Measurements from ENCODE around the gene CPSF4L. TPM values are rescaled to one million over a fixed set of nuclear protein-coding genes. Genes with fewer than 3 reads are reported as not detected.

The CPSF4L gene
- total RNA-seq, 1 experiment from 2014 or later, result not detected

DNA sequence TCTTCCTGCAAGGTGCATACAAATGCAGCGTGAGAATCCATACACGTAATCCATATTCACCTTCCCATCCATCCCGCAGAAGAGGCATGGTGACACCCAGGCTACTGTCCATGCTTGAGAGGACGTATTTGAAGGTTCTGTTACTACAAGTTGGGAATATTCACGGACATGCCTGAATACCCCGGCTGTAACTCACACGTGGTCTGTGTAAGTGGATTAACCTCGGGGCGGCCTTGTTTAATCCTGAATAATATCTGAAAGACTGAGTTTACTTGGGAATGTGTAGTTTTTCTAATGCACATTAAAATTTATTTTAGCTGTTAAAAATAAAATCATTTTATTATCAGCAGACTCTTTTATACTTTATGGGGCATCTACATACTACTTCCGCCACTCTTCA is 13.1 kb downstream of the CPSF4L start:
- ChIA-PET CTCF (interaction anchor here (0.6 to 0.7 kb wide), 2 partner anchors 62 to 205 kb away, joined by 4 to 5 read pairs; no protein-coding TSS in a partner anchor), POLR2A (interaction anchor here (0.6 kb wide), 1 partner anchor 14 kb away, joined by 3 read pairs; no protein-coding TSS in a partner anchor)
- TF ChIP-seq, protein P1, sequence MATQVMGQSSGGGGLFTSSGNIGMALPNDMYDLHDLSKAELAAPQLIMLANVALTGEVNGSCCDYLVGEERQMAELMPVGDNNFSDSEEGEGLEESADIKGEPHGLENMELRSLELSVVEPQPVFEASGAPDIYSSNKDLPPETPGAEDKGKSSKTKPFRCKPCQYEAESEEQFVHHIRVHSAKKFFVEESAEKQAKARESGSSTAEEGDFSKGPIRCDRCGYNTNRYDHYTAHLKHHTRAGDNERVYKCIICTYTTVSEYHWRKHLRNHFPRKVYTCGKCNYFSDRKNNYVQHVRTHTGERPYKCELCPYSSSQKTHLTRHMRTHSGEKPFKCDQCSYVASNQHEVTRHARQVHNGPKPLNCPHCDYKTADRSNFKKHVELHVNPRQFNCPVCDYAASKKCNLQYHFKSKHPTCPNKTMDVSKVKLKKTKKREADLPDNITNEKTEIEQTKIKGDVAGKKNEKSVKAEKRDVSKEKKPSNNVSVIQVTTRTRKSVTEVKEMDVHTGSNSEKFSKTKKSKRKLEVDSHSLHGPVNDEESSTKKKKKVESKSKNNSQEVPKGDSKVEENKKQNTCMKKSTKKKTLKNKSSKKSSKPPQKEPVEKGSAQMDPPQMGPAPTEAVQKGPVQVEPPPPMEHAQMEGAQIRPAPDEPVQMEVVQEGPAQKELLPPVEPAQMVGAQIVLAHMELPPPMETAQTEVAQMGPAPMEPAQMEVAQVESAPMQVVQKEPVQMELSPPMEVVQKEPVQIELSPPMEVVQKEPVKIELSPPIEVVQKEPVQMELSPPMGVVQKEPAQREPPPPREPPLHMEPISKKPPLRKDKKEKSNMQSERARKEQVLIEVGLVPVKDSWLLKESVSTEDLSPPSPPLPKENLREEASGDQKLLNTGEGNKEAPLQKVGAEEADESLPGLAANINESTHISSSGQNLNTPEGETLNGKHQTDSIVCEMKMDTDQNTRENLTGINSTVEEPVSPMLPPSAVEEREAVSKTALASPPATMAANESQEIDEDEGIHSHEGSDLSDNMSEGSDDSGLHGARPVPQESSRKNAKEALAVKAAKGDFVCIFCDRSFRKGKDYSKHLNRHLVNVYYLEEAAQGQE (IDR thresholded peaks at IDR 0.05; ENCODE audit: insufficient read depth in 1 of 2, low read depth in 2 of 2, low read length in 1 of 2), result no peak
- TF ChIP-seq, protein P2, sequence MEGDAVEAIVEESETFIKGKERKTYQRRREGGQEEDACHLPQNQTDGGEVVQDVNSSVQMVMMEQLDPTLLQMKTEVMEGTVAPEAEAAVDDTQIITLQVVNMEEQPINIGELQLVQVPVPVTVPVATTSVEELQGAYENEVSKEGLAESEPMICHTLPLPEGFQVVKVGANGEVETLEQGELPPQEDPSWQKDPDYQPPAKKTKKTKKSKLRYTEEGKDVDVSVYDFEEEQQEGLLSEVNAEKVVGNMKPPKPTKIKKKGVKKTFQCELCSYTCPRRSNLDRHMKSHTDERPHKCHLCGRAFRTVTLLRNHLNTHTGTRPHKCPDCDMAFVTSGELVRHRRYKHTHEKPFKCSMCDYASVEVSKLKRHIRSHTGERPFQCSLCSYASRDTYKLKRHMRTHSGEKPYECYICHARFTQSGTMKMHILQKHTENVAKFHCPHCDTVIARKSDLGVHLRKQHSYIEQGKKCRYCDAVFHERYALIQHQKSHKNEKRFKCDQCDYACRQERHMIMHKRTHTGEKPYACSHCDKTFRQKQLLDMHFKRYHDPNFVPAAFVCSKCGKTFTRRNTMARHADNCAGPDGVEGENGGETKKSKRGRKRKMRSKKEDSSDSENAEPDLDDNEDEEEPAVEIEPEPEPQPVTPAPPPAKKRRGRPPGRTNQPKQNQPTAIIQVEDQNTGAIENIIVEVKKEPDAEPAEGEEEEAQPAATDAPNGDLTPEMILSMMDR (IDR thresholded peaks at IDR 0.05), result no peak
- TF ChIP-seq SIN3A (IDR thresholded peaks at IDR 0.05; ENCODE audit: borderline replicate concordance, insufficient read depth, low read depth, low read length) (no peak), POLR2AphosphoS5 (IDR thresholded peaks at IDR 0.05; ENCODE audit: low read depth, low read length) (no peak), TCF7L2 (IDR thresholded peaks at IDR 0.05; ENCODE audit: low read depth, low read length) (no peak)
- intact Hi-C loops (cut with micrococcal nuclease; ENCODE audit: unreplicated experiment), result no loop called here
- BruUV-seq (replicated peaks), result no TSS peak
- Histone ChIP-seq H3K27ac (ENCODE audit: low read length) (no peak overlapping the region), H3K4me1 (ENCODE audit: control insufficient read depth, insufficient read depth, low read length) (no peaks in the 10 kb centered on the region), H3K9me3 (ENCODE audit: control insufficient read depth, insufficient read depth, low read depth, low read length) (no peaks in the 10 kb centered on the region), H3K36me3 (ENCODE audit: control insufficient read depth, insufficient read depth, low read length) (peaks cover 14% of the 10 kb centered on the region), H3K27me3 (ENCODE audit: control insufficient read depth, insufficient read depth, low read length) (no peaks in the 10 kb centered on the region), H3K4me3 (ENCODE audit: low read depth in 2 of 2, low read length in 2 of 2) (no peak overlapping the region)
- ATAC-seq (no peak), DNase-seq (ENCODE audit: low read depth, low spot score) (no peak)
- in situ Hi-C loops (cut with HindIII; ENCODE audit: low pct_unique_long_range_greater_than_20kb, low sequenced_read_pairs), result no loop called here

DNA sequence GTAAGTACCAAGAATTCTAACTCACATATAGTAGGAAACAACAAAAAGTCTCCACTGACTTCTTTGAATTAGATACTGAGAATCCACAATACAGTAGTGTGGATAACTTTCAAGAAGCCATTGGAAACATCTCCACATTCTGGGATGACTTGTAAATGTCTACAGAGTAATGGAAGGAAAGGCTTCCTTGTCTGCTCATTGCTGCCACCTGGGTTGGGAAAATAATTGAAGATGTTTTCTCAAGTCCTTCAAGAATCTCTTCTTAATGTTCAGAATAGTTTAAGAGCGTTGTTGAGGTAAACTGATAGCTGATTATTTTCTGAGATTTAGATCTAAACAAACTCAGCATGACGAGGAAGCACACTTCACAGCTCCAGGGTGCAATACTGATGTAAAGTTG is 14.0 kb downstream of the CPSF4L start:
- H3K4me3 ChIP-seq (ENCODE audit: low read depth in 2 of 2, low read length in 2 of 2), result no peak overlapping the region
- H3K27ac ChIP-seq (ENCODE audit: low read length), result no peak overlapping the region
- no peaks in the 10 kb centered on the region for H3K27me3 ChIP-seq (ENCODE audit: control insufficient read depth, insufficient read depth, low read length)
- ChIA-PET POLR2A (no interaction called here), CTCF (interaction anchor here (0.7 kb wide), 1 partner anchor 63 kb away, joined by 4 read pairs; no protein-coding TSS in a partner anchor)
- peaks cover 14% of the 10 kb centered on the region for H3K36me3 ChIP-seq (ENCODE audit: control insufficient read depth, insufficient read depth, low read length)
- ATAC-seq (no peak), DNase-seq (ENCODE audit: low read depth, low spot score) (no peak)
- no peak for TF ChIP-seq SIN3A (IDR thresholded peaks at IDR 0.05; ENCODE audit: borderline replicate concordance, insufficient read depth, low read depth, low read length)
- TF ChIP-seq, protein P2 (IDR thresholded peaks at IDR 0.05), result peak; percentile 35; the same call in 1 of the 2 replicates
- intact Hi-C loops (cut with micrococcal nuclease; ENCODE audit: unreplicated experiment), result no loop called here
- no peaks in the 10 kb centered on the region for H3K9me3 ChIP-seq (ENCODE audit: control insufficient read depth, insufficient read depth, low read depth, low read length)
- in situ Hi-C loops (cut with HindIII; ENCODE audit: low pct_unique_long_range_greater_than_20kb, low sequenced_read_pairs), result no loop called here
- H3K4me1 ChIP-seq (ENCODE audit: control insufficient read depth, insufficient read depth, low read length), result no peaks in the 10 kb centered on the region
- BruUV-seq (replicated peaks), result no TSS peak

Data from Panc1 (cell line).